ENCODE results near the gene ZNF791.

Gene ZNF791

DNA sequence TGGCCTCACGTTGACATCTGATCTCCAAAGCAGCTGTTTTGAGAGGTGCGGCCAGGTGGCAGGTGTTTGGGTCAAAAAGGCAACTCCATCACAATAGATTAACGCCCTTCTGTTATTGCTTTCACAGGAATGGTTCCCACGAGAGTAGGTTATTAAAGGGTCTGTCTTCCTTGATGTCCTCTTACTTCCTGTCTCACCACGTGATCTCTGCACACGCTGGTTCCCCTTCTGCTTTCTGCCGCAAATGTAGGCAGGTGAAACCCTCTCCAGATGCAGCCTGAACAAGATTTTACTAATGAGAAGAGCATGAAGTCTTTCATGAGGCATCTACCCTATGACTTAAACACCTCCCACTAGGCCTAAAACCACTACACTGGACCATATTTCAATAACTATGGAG, 36.7 kb upstream of the ZNF791 start:
- TF ChIP-seq GABPA (IDR thresholded peaks at IDR 0.05; ENCODE audit: low read depth) (no peak), SPI1 (IDR thresholded peaks at IDR 0.05; ENCODE audit: borderline replicate concordance, low read depth) (no peak; the same call in 1 of the 2 replicates)
- TF ChIP-seq, protein P1, sequence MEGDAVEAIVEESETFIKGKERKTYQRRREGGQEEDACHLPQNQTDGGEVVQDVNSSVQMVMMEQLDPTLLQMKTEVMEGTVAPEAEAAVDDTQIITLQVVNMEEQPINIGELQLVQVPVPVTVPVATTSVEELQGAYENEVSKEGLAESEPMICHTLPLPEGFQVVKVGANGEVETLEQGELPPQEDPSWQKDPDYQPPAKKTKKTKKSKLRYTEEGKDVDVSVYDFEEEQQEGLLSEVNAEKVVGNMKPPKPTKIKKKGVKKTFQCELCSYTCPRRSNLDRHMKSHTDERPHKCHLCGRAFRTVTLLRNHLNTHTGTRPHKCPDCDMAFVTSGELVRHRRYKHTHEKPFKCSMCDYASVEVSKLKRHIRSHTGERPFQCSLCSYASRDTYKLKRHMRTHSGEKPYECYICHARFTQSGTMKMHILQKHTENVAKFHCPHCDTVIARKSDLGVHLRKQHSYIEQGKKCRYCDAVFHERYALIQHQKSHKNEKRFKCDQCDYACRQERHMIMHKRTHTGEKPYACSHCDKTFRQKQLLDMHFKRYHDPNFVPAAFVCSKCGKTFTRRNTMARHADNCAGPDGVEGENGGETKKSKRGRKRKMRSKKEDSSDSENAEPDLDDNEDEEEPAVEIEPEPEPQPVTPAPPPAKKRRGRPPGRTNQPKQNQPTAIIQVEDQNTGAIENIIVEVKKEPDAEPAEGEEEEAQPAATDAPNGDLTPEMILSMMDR (IDR thresholded peaks at IDR 0.05; ENCODE audit: insufficient read depth, low read length): no peak
- peak in 1 of 2 experiments; percentile 24 for DNase-seq (ENCODE audit: low read depth in 1 of 2, low spot score in 1 of 2)
- H3K27me3 ChIP-seq (ENCODE audit: insufficient read depth, poor library complexity, severe bottlenecking): no peaks in the 10 kb centered on the region
- no peak overlapping the region for H3K27ac ChIP-seq (replicated peaks)
- H3K4me3 ChIP-seq (replicated peaks; ENCODE audit: insufficient read depth, low read length): no peak overlapping the region

DNA sequence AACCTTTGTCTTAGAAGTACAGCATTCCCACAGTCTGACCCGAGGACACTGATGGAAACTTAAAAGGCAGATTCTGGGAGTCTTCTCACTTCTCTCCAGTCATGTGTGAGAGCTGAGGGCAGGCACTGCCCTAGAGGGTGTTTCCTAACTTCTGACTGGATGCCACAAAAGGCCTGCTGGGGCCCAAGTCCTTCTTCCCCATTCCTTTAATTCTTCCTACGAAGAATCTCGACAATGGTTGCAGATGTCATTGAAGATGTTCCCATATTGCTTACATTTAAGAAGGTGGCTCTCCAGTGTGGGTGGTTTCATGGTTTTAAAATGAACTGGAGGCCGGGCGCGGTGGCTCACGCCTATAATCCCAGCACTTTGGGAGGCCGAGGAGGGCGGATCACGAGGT, 32.1 kb upstream of the ZNF791 start:
- no peak overlapping the region for H3K4me3 ChIP-seq (replicated peaks; ENCODE audit: insufficient read depth, low read length)
- DNase-seq (ENCODE audit: low read depth in 1 of 2, low spot score in 1 of 2): no peak
- no peak overlapping the region for H3K27ac ChIP-seq (replicated peaks)
- no peaks in the 10 kb centered on the region for H3K27me3 ChIP-seq (ENCODE audit: insufficient read depth, poor library complexity, severe bottlenecking)
- TF ChIP-seq SPI1 (IDR thresholded peaks at IDR 0.05; ENCODE audit: borderline replicate concordance, low read depth): no peak
- TF ChIP-seq, protein P2, sequence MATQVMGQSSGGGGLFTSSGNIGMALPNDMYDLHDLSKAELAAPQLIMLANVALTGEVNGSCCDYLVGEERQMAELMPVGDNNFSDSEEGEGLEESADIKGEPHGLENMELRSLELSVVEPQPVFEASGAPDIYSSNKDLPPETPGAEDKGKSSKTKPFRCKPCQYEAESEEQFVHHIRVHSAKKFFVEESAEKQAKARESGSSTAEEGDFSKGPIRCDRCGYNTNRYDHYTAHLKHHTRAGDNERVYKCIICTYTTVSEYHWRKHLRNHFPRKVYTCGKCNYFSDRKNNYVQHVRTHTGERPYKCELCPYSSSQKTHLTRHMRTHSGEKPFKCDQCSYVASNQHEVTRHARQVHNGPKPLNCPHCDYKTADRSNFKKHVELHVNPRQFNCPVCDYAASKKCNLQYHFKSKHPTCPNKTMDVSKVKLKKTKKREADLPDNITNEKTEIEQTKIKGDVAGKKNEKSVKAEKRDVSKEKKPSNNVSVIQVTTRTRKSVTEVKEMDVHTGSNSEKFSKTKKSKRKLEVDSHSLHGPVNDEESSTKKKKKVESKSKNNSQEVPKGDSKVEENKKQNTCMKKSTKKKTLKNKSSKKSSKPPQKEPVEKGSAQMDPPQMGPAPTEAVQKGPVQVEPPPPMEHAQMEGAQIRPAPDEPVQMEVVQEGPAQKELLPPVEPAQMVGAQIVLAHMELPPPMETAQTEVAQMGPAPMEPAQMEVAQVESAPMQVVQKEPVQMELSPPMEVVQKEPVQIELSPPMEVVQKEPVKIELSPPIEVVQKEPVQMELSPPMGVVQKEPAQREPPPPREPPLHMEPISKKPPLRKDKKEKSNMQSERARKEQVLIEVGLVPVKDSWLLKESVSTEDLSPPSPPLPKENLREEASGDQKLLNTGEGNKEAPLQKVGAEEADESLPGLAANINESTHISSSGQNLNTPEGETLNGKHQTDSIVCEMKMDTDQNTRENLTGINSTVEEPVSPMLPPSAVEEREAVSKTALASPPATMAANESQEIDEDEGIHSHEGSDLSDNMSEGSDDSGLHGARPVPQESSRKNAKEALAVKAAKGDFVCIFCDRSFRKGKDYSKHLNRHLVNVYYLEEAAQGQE (IDR thresholded peaks at IDR 0.05; ENCODE audit: insufficient replicate concordance, low read depth): no peak
- TF ChIP-seq, protein P1 (IDR thresholded peaks at IDR 0.05; ENCODE audit: insufficient read depth, low read length): no peak
- TF ChIP-seq GABPA (IDR thresholded peaks at IDR 0.05; ENCODE audit: low read depth): no peak
- no peak for TF ChIP-seq POLR2AphosphoS5 (IDR thresholded peaks at IDR 0.05; ENCODE audit: low read depth)

DNA sequence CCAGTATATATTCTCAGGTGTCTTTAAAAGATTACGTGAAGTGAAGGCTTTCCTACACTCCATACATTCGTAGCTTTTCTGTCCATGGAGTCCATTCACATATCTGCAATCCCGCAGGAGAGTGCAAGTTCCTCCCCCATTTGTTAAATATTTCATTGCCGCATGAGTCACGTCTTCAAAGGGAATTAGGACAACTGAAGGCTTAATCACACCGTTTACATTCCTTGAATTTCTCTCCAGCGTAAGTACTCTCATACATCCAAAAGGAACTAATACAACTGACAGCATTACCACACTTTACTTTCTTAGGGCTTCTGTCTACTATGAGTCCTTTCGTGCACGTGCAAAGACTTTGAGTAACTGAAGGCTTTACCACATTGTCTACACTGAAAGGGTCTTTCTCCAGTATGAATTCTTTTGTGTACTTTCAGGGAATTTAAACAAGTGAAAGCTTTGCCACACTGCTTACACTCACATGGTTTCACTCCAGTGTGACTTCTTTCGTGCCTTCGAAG, 30.5 kb upstream of the ZNF791 start:
- H3K4me3 ChIP-seq (replicated peaks; ENCODE audit: insufficient read depth, low read length): no peak overlapping the region
- TF ChIP-seq, protein P2 (IDR thresholded peaks at IDR 0.05; ENCODE audit: insufficient replicate concordance, low read depth): no peak
- TF ChIP-seq POLR2AphosphoS5 (IDR thresholded peaks at IDR 0.05; ENCODE audit: low read depth): no peak
- TF ChIP-seq GABPA (IDR thresholded peaks at IDR 0.05; ENCODE audit: low read depth): no peak
- TF ChIP-seq, protein P1 (IDR thresholded peaks at IDR 0.05; ENCODE audit: insufficient read depth, low read length): no peak
- no peak for TF ChIP-seq SPI1 (IDR thresholded peaks at IDR 0.05; ENCODE audit: borderline replicate concordance, low read depth)
- no peaks in the 10 kb centered on the region for H3K27me3 ChIP-seq (ENCODE audit: insufficient read depth, poor library complexity, severe bottlenecking)
- H3K27ac ChIP-seq (replicated peaks): no peak overlapping the region
- no peak for DNase-seq (ENCODE audit: low read depth in 1 of 2, low spot score in 1 of 2)

DNA sequence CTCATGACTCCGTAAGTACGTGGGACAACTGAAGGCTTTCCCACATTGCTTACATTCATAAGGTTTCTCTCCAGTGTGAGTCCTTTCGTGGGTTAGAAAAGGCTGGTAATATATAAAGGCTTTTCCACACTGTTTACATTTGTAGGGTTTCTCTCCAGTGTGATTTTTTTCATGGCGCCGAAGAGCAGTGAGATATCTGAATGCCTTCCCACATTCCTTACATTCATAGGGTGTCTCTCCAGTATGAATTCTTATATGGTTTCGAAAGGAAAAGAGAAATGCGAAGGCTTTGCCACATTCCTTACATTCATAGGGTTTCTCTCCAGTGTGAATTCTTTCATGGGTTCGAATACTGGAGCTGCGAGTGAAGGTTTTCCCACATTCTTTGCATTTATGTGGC, 29.6 kb upstream of the ZNF791 start:
- Histone ChIP-seq H3K27ac (replicated peaks) (no peak overlapping the region), H3K4me3 (replicated peaks; ENCODE audit: insufficient read depth, low read length) (no peak overlapping the region), H3K27me3 (ENCODE audit: insufficient read depth, poor library complexity, severe bottlenecking) (no peaks in the 10 kb centered on the region)
- TF ChIP-seq, protein P2 (IDR thresholded peaks at IDR 0.05; ENCODE audit: insufficient replicate concordance, low read depth): no peak
- TF ChIP-seq SPI1 (IDR thresholded peaks at IDR 0.05; ENCODE audit: borderline replicate concordance, low read depth) (no peak), GABPA (IDR thresholded peaks at IDR 0.05; ENCODE audit: low read depth) (no peak), POLR2AphosphoS5 (IDR thresholded peaks at IDR 0.05; ENCODE audit: low read depth) (no peak)
- TF ChIP-seq, protein P1 (IDR thresholded peaks at IDR 0.05; ENCODE audit: insufficient read depth, low read length): no peak
- no peak for DNase-seq (ENCODE audit: low read depth in 1 of 2, low spot score in 1 of 2)

All from HL-60 (cell line).